Neural crest cell (in vitro differentiated cells): ENCODE results near the gene TMEM191C. TPM values are rescaled to one million over a fixed set of nuclear protein-coding genes. Genes with fewer than 3 reads are reported as not detected.
A peak's percentile ranks its signal among the peaks of the same experiment; 100 is the strongest.
"Not testable (repeated sequence)": the region's sequence is repeated elsewhere in the genome, so short reads cannot be mapped to it uniquely, and the experiment has no call there.

Experiments
- DNase-seq: peaks from one replicate; pipeline ENCODE4 v3.0.0; 2021; ENCODE audit warnings: low read depth, mixed read lengths, low spot score
- H3K27ac Mint-ChIP-seq: one replicate; pipeline ENCODE4 v1.8.0; 2021; ENCODE audit warnings: mild to moderate bottlenecking, mixed read lengths; ENCODE audit not compliant: unreplicated experiment
- H3K27me3 Mint-ChIP-seq: 2 replicates; pipeline ENCODE4 v1.8.0; 2021; ENCODE audit warnings: low read depth, mild to moderate bottlenecking, mixed read lengths
- H3K36me3 Mint-ChIP-seq: 2 replicates; pipeline ENCODE4 v1.8.0; 2021; ENCODE audit warnings: low read depth, mild to moderate bottlenecking, mixed read lengths
- H3K4me1 Mint-ChIP-seq: 2 replicates; pipeline ENCODE4 v1.8.0; 2021; ENCODE audit warnings: mixed read lengths
- H3K4me3 Mint-ChIP-seq: one replicate; pipeline ENCODE4 v1.8.0; 2021; ENCODE audit warnings: mild to moderate bottlenecking, mixed read lengths
- H3K9me3 Mint-ChIP-seq: 2 replicates; pipeline ENCODE4 v1.8.0; 2021; ENCODE audit warnings: mixed read lengths
- long read RNA-seq: library from polyadenylated mRNA; unstranded; transcript quantifications from one replicate; pipeline ENCODE4 v2.0.0, GENCODE V29; 2020
- total RNA-seq: library from RNA; stranded (reverse); gene quantifications from 2 replicates; pipeline ENCODE4 v1.2.1, GENCODE V29; 2021

TMEM191C gene
- total RNA-seq = 2.1 and 2.2 TPM in 2 replicates
- long read RNA-seq = 0 reads

DNA sequence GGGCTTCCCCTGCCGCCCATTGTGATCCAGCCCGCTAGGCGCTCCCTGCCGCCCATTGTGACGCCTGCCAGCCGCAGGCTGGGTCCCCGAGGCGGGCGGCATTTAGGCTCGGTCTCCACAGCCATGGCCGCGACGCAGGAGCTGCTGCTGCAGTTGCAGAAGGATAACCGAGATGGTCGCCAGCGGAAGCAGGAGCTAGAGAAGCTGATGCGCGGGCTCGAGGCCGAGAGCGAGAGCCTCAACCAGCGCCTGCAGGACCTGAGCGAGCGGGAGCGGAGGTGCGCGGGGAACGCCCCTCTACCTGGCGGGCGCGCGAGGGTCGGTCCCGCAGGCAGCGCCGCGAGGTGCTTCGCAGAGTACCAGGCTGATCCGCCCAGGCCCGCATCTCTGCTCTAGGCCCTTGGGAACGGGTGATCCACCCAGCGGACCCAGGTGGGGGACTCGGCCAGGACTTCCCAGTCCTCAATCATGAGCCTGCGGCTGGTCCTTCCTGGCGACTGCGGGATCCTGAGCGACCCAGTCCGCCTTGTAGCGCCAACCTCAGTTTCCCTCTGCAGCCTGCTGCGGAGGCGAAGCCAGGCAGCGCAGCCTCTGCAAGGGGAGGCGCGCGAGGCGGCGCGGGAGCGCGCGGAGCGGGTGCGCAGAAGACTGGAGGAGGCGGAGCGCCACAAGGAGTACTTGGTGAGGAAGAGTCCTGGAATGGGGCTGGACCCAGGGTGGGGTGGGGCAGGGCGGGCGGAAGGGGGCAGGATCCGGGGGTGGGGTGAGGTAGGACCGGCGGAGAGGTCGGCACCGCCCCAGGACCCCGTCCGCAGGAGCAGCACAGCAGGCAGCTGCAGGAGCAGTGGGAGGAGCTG lies at the start of gene TMEM191C:
Gene TMEM191C (plus strand): TSS at position 51 of the 857 bp plus-strand sequence. CDS start 73 bp downstream, at position 124.
- H3K9me3 Mint-ChIP-seq, DNase-seq, H3K36me3 Mint-ChIP-seq, H3K4me1 Mint-ChIP-seq, H3K27me3 Mint-ChIP-seq: not testable (repeated sequence)
- peak within 1 kb of the TSS; percentile 92 for H3K4me3 Mint-ChIP-seq
- peak within 1 kb of the TSS; percentile 91 for H3K27ac Mint-ChIP-seq

DNA sequence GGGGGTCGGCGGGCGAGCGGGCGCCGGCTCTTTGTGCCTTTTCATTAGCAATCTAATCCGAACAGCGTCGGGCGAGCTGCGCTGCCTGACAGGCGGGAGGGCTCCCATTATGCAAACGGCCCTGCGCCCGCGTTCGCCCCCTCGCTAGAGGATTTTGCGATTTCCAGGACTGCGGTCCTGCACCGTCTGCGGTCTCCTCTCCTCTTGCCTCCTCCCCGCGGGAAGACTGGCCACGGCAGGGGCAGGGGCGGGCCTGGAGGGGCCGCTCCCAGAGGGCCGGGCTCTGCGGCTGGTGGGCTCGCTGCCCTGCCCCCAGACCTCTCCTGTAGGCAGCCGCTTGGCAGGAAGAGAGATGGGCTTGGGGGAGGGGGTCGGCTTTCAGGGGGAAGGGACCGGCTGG lies 49.3 kb upstream of the TMEM191C start:
- DNase-seq = peak; percentile 53
- H3K36me3 Mint-ChIP-seq, H3K9me3 Mint-ChIP-seq, H3K27me3 Mint-ChIP-seq, H3K27ac Mint-ChIP-seq, H3K4me1 Mint-ChIP-seq: not testable (repeated sequence)
- peak overlapping the region; percentile 80 for H3K4me3 Mint-ChIP-seq

DNA sequence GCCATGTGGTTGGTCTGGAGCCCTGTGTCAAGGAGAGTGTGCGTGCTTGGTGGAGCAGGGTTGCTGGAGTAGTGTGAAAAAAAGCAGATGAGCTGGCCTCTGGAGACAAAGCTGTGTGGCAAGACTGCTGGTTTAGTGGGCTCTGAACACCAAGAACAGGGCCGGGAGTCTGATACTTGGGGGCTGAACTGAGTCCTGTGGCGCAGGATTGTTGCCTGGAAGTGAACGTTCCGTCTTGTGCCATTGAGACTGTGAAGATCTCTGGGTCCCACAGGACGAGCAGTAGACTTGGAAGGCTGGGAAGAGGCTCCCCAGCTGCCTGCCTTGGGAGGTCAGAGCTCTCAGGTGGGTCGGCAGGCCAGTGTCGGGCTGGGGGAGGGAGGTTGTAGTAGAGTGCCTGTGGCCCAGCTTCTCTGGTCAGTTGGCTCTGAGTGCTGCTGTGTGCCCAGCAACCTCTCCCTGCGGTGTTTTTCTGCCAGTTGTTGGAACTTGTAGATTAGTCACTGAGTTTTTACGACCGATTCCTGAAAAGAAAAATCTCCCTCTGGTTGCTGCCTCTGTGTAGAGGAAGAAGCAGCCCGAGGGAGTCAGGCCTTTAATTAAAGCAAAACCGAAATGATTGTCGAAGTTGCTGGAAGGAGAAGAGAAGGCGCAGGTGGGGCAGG lies 48.1 kb upstream of the TMEM191C start:
- not testable (repeated sequence) for H3K27ac Mint-ChIP-seq, H3K4me1 Mint-ChIP-seq, H3K27me3 Mint-ChIP-seq, H3K9me3 Mint-ChIP-seq, H3K4me3 Mint-ChIP-seq, H3K36me3 Mint-ChIP-seq, DNase-seq

DNA sequence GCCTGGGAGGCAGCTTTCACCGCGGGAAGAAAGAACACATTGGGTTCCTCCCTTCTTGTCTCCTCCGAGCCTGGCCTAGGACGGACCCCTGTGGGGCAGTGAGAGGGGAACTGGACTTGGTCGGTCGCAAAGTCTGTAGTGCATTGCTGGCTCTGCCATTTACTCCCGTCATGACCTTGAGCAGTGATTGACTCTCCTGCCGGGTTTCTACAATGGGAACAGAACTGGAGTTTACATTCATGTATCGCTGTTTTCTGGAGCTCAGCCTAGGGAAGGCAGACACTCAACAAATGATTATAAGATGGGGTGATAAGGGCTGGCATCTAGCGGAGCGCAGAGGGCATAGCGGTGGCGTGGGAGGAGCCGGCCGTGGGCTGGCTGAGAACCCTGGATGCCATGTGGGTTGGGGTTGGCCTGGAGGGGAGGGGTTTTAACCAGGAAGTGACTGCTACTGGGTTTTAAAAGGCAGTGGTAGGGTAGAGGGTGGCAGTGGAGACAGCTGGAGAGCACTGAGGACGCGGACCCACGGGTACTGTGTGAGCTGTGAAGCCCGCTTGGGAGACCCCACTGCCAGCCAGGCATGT lies 46.9 kb upstream of the TMEM191C start:
- H3K27ac Mint-ChIP-seq, H3K9me3 Mint-ChIP-seq, H3K36me3 Mint-ChIP-seq, DNase-seq, H3K4me3 Mint-ChIP-seq, H3K27me3 Mint-ChIP-seq, H3K4me1 Mint-ChIP-seq: not testable (repeated sequence)

DNA sequence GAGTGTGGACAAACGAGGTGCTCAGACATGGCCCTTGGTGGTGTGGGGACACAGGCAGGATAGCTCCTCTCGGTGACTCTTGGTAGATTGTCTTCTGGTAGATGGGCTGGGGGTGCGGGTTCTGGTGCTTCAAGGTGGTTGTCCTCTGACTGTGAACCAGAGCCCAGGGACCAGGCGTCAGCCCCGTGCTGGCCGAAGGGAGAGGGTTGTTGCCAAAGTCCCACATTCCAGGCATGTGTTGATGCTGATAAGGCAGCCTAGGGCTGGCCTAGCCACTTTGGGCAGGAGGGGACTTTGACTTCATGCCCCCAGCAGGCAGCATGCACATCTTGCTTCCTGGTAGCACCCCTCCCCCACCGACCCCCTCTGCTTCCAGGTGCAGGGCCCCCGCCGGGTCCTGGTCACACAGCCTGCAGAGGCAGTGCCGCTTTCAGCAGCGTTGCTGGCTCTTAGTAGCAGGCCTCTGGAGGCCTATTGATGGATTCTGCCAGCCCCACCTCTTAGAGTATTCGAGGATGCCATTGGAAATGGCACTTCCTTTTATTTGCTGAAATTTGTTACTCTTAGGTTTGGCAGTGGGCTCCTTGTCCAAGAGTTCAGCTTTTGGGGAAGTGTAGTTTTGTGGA lies 43.0 kb upstream of the TMEM191C start:
- H3K4me1 Mint-ChIP-seq, DNase-seq: not testable (repeated sequence)

DNA sequence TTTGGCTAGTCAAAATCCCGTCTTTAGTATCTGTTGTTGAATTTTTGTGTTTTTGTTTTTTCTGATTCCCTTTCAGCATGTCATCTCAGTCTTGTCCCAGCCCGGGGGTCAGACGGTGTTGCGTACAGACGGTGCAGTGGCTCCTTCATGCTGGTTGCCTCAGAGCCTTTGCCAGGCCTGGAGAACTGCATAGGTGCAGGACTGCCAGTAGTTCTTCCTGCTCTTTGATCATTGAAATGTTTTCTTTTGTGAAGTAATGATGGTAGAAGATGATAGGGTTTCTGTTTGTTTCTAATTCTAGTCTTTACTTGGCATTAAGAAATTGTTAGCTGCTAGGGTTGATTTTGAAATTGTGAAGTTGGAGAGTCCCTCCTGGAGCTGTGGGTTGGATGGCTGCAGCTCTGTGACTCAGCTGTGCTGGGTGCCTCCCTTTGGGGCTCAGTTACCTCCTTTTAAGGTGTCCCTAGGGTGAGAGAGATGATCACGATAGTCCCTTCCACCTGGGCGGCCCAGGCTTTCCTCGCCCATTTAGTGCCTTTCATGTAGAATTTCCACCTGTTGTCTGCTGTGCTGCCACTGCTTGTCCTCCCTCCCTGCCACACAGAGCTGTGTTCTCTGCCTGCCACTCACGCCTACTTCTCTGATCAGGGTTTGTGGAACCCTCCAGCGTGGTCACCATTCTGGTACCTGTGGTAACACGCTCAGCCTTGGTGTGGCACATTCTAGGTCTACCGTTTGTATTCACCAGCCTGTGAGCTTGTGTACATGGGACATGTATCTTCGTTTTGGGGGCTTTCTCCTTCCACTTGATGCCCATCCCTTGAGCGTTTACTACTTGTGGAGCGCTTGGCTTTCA lies 32.6 kb upstream of the TMEM191C start:
- H3K27ac Mint-ChIP-seq, DNase-seq, H3K36me3 Mint-ChIP-seq, H3K4me3 Mint-ChIP-seq, H3K27me3 Mint-ChIP-seq, H3K4me1 Mint-ChIP-seq, H3K9me3 Mint-ChIP-seq: not testable (repeated sequence)

More for the DNA sequence above, 43.0 kb upstream of the TMEM191C start:
- not testable (repeated sequence) for H3K4me3 Mint-ChIP-seq, H3K27ac Mint-ChIP-seq, H3K9me3 Mint-ChIP-seq, H3K27me3 Mint-ChIP-seq, H3K36me3 Mint-ChIP-seq

DNA sequence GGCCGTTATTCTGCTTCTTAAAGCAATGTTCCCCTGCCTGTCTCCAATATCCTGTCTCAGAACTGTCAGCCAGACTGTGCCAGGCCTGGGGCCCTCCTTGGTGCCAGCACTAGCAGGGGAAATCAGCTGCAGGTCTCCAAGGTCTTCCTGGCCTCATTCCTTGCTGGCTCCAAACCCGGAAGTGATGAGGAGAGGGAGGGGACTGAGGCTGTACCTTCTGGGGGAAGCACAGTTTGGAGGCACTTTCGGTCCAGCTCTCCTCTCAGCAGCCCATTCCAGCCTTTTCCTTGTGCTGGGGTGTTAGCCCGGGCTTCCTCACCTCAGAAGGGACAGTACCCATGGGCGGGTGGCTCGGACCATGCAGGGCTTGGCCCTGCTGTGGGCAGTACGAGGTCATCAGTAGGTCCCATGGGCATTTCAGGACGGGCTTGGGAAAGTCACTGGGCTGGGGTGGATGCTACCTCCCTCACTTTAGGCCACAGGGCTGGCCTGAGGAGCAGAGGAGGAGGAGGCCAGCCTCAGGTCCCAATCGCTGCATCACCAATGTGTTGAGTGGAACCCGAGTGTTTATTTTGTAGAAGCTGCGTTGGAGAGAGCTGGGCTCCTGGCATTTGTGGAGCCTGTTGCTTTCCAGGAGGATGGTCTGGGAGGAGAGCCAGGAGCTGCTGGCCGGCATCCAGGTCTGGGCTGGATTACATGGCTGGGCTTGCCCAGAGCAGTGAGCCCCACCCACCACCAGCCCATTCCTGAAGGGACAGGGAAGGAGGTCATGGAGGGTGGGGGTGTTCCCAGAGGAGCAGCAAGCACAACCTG lies 31.0 kb upstream of the TMEM191C start:
- not testable (repeated sequence) for DNase-seq, H3K36me3 Mint-ChIP-seq, H3K4me1 Mint-ChIP-seq, H3K27ac Mint-ChIP-seq, H3K4me3 Mint-ChIP-seq, H3K9me3 Mint-ChIP-seq, H3K27me3 Mint-ChIP-seq

DNA sequence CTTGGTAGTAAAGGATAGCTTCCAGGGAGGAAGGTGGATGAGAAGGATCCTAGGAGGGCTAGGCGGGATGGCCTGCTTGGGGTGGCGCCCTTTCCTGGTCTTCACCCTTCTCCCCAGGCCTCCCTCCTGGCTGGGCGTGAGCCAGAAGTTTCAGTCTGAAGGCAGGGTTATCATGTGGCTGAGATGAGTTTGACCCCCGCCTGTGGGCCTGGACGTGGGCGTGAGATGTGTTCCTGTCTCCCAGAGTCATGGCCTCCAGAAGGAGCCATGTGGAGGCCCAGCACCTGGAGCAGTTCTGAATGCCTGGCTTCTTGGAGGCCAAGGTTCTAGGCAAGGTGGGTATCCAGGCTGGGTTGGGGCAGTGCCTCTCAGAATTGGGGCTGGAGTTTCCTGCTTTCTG lies 29.2 kb upstream of the TMEM191C start:
- H3K36me3 Mint-ChIP-seq, H3K4me1 Mint-ChIP-seq, H3K27me3 Mint-ChIP-seq, H3K27ac Mint-ChIP-seq, H3K4me3 Mint-ChIP-seq, DNase-seq, H3K9me3 Mint-ChIP-seq: not testable (repeated sequence)

DNA sequence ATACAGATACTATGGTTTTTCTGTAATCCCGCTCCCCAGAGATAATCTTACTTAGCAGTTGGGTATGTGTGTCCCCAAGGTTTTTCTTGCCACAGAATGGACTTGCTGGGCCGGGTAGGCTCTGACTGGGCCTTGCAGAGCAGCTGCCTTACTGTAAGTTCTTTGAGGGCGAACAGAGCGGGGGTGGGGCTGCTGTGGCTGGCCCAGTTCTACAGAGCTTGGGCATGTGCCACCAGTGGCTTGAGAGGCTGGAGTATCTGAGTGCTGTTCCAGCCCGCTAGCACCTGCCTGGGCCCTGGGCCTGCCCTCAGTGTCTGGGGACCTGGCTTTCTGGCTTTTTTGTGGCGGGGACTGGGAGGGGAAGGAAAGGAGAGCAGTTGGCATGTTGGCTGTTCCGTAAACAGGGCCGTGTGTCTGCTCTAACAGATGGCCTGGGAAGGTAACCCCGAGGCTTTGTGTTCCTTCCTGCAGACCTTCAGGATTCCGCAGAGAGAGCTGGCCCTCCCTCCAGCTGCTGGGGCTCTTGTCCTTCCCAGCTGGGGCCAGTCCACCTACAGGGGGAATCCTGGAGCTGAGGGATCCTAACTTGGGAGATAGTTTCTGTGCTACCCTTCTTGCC lies 27.1 kb upstream of the TMEM191C start:
- not testable (repeated sequence) for H3K4me3 Mint-ChIP-seq, DNase-seq, H3K27ac Mint-ChIP-seq, H3K27me3 Mint-ChIP-seq, H3K36me3 Mint-ChIP-seq, H3K4me1 Mint-ChIP-seq, H3K9me3 Mint-ChIP-seq

DNA sequence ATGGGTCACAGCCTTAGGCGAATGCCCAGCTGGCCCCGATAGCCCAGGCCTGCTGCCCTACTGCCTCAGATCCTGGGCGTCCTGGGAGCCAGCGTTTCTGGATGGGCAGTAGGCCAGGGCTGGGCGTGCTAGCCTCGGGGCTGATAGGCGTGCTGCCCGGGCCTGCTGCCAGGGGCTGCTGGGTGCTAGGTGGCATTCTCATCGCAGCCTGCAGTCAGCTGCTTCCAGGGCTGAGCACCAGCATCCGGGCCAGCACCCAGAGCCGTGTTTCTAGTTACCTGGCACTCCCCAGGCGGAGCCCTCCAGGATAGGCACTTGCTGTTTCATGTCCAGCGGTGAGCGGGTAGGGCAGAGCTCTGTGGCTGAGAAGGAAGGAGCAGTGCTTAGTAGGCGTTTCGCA lies 26.5 kb upstream of the TMEM191C start:
- H3K4me3 Mint-ChIP-seq, H3K36me3 Mint-ChIP-seq, H3K27ac Mint-ChIP-seq, DNase-seq, H3K27me3 Mint-ChIP-seq, H3K4me1 Mint-ChIP-seq, H3K9me3 Mint-ChIP-seq: not testable (repeated sequence)

DNA sequence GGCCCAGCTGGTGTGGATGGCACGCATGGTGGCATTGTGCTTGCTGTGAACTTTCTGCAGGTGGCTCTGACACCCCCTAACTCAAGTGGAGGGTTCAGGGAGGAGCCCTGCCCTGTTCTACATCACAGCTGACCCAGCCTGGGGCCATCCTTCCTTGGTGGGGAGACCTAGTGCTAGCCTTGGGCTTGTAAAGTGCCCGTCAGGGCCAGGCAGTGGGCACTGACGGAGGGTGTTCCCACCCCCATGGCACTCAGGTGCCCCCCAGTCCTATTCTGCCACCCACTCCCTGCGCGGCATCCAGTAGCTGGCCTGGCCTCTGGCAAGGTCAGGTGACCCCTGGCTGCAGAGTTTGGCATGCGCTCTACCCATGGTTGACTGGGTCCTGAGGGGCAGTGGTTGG lies 26.0 kb upstream of the TMEM191C start:
- not testable (repeated sequence) for H3K9me3 Mint-ChIP-seq, H3K27ac Mint-ChIP-seq, DNase-seq, H3K27me3 Mint-ChIP-seq, H3K4me1 Mint-ChIP-seq, H3K4me3 Mint-ChIP-seq, H3K36me3 Mint-ChIP-seq

DNA sequence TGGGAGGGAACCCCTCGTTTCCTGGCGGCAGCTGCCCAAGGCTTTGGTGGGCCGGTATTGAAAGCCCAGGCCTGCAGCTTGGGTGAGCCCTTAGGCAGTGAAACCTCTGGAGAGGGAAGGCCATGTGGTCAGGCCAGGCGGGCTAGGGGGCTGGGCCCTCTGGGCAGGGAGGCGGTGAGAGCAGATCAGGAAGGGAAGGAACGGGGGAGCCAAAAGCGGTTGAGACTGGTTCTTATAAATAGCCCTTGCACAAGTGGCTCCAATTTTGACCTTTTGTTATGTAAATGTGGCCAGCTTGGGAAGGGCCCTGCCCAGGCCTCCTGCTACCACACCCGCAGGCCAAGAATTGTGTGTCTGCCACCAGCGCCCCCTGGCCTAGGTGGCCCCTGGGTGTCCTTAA lies 25.1 kb upstream of the TMEM191C start:
- not testable (repeated sequence) for H3K36me3 Mint-ChIP-seq, H3K27me3 Mint-ChIP-seq, H3K27ac Mint-ChIP-seq, H3K9me3 Mint-ChIP-seq, H3K4me3 Mint-ChIP-seq, H3K4me1 Mint-ChIP-seq, DNase-seq
